Kidney (tissue), 14 donors: ENCODE data around the gene CTCFL. TPM values are rescaled to one million over a fixed set of nuclear protein-coding genes. Genes with fewer than 3 reads are reported as not detected.

ENCODE experiments used
- DNase-seq, 5 donors: peaks; one replicate each; pipeline ENCODE4 v3.0.0-alpha.2; 2013 to 2020
- FAIRE-seq: peaks from 2 replicates; lab custom pipeline; 2012; peaks lifted over from hg19 to GRCh38; lab: Jason Lieb, UNC
- H3K27ac ChIP-seq, 2 donors: one replicate each; pipeline ENCODE4 v1.7.0; 2013; ENCODE audit warnings: low read depth in 2 of 2, low read length in 2 of 2, inconsistent platforms in 1 of 2
- H3K27me3 ChIP-seq: one replicate; pipeline ENCODE4 v1.7.1; 2013; ENCODE audit warnings: low read length, inconsistent platforms; ENCODE audit not compliant: control insufficient read depth, insufficient read depth
- H3K36me3 ChIP-seq, 3 donors: one replicate each; pipeline versions ENCODE4 v1.7.0 to v1.7.1; 2013; ENCODE audit warnings: low read length in 3 of 3, control low read depth in 1 of 3, inconsistent platforms in 1 of 3; ENCODE audit not compliant: insufficient read depth in 3 of 3, control insufficient read depth in 2 of 3
- H3K4me1 ChIP-seq, 3 donors: one replicate each; pipeline versions ENCODE4 v1.7.0 to v1.7.1; 2013; ENCODE audit warnings: low read length in 3 of 3, inconsistent platforms in 1 of 3, low read depth in 1 of 3; ENCODE audit not compliant: control insufficient read depth in 2 of 3, insufficient read depth in 2 of 3
- H3K4me3 ChIP-seq, 3 donors: one replicate each; pipeline versions ENCODE4 v1.7.0 to v1.8.1; 2013; ENCODE audit warnings: low read length in 3 of 3, control low read depth in 1 of 3, inconsistent platforms in 1 of 3
- H3K9ac ChIP-seq, 3 donors: one replicate each; pipeline versions ENCODE4 v1.7.0 to v1.7.1; 2013; ENCODE audit warnings: low read length in 3 of 3, control low read depth in 1 of 3, inconsistent platforms in 1 of 3
- H3K9me3 ChIP-seq, 3 donors: one replicate each; pipeline versions ENCODE4 v1.7.0 to v1.7.1; 2013; ENCODE audit warnings: low read length in 3 of 3, control low read depth in 1 of 3, inconsistent platforms in 1 of 3; ENCODE audit not compliant: control insufficient read depth in 2 of 3, insufficient read depth in 1 of 3
- intact Hi-C: fragments of 100-400 bp; cut with DNase I; formaldehyde crosslinking; loops from one replicate; pipeline ENCODE4 v1.11.1; 2022
- polyA plus RNA-seq: library from polyadenylated mRNA; stranded (reverse); fragments of 350-450 nt; fragmentation: Illumina TruSeq; extraction: RNeasy Lipid Tissue Mini Kit (QIAGEN cat#74804); gene quantifications from one replicate; pipeline ENCODE4 v1.2.3, GENCODE V29; 2014; ENCODE audit warnings: low read depth, low replicate concordance; ENCODE audit not compliant: insufficient read depth
- total RNA-seq: library from RNA; stranded (reverse); fragmentation: NEBNext Ultra II Directional; extraction: Animal tissue kit (Norgen Biotek cat#: 25700); gene quantifications from one replicate; pipeline ENCODE4 v1.2.1, GENCODE V29; 2021
- TF ChIP-seq, protein P1 (sequence below): IDR thresholded peaks from 3 replicates; pipeline ENCODE4 v1.5.1; 2012; ENCODE audit warnings: mild to moderate bottlenecking, moderate library complexity, borderline replicate concordance; ENCODE audit not compliant: insufficient read depth; ENCODE audit errors: extremely low read depth
- donor health status: control.
- donor health status: control.
- donor health status: control.
- donor health status: control.
- donor health status: control.
- donor health status: DM: yes; HTN: yes; CAD: no.
- donor health status: Normal renal cell carcinoma (clear cell type).

CTCFL gene
- total and polyA plus RNA-seq, 2 donors from 2014 or later = not detected

DNA sequence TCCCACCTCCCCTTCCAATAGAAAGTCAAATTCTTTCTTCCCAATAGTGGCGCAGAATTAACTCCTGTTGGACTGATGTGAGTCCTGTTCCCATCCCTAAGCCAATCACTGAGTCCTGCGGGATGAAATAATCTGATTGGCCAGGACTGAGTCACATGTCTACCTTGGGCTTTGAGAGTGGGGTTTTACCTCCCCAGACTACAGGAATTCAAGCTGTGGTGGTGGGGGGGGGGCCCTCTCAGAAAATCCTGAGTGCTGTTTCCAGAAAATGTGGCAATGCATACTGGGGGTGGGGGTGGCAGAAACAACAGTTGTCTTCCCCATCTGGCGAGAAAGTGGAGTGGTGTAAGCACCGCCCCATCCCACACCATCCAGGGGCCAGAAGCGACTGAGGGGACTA, 65.7 kb downstream of the CTCFL start:
- Histone ChIP-seq H3K4me1 (no peaks in the 10 kb centered on the region), H3K27me3 (no peaks in the 10 kb centered on the region), H3K9me3 (no peaks in the 10 kb centered on the region), H3K4me3 (no peak overlapping the region), H3K27ac (no peak overlapping the region), H3K9ac (no peak overlapping the region), H3K36me3 (no peaks in the 10 kb centered on the region)
- DNase-seq (no peak), FAIRE-seq (no peak)
- TF ChIP-seq, protein P1, sequence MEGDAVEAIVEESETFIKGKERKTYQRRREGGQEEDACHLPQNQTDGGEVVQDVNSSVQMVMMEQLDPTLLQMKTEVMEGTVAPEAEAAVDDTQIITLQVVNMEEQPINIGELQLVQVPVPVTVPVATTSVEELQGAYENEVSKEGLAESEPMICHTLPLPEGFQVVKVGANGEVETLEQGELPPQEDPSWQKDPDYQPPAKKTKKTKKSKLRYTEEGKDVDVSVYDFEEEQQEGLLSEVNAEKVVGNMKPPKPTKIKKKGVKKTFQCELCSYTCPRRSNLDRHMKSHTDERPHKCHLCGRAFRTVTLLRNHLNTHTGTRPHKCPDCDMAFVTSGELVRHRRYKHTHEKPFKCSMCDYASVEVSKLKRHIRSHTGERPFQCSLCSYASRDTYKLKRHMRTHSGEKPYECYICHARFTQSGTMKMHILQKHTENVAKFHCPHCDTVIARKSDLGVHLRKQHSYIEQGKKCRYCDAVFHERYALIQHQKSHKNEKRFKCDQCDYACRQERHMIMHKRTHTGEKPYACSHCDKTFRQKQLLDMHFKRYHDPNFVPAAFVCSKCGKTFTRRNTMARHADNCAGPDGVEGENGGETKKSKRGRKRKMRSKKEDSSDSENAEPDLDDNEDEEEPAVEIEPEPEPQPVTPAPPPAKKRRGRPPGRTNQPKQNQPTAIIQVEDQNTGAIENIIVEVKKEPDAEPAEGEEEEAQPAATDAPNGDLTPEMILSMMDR = no peak
- intact Hi-C loops = no loop called here

DNA sequence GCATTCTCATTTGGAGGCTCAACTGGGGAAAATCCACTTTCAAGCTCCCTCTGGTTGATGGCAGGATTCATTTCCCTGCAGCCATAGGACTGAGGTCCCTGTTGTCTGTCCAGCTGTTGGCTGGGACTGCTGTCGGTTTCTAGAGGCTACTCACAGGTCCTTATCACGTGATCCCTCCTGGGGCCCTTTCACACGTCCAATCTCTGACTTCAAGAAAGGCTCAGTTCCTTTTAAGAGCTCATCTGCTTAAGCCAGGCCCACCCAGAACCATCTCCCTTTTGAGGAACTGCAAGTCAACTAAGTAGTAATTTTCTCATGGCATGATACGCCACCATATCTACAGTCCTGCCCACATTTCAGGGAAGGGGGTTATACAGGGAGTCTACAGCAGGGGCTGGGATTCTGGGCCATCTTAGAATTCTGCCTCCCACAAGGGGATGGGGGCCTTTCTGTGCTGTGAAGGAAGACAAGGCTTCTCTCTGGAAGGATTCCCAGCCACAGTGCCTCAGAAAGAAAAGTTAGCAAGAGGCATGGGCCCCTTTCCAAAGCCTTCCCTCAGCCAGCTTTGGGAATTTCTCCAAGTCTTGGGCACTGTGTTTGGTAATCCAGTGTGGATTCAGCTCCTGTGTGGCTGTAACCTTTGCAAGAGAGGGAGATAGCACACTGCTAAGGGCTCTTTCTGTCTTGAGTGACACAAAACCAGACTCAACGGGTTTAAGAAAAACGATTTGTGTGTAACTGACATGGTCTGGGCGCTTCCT, 66.4 kb downstream of the CTCFL start:
- DNase-seq = no peak
- FAIRE-seq = no peak
- no peak overlapping the region for H3K4me3 ChIP-seq
- H3K27ac ChIP-seq = no peak overlapping the region
- H3K4me1 ChIP-seq = no peaks in the 10 kb centered on the region
- no peaks in the 10 kb centered on the region for H3K9me3 ChIP-seq
- intact Hi-C loops = no loop called here
- H3K36me3 ChIP-seq = no peaks in the 10 kb centered on the region
- no peaks in the 10 kb centered on the region for H3K27me3 ChIP-seq
- H3K9ac ChIP-seq = no peak overlapping the region
- TF ChIP-seq, protein P1 = no peak

DNA sequence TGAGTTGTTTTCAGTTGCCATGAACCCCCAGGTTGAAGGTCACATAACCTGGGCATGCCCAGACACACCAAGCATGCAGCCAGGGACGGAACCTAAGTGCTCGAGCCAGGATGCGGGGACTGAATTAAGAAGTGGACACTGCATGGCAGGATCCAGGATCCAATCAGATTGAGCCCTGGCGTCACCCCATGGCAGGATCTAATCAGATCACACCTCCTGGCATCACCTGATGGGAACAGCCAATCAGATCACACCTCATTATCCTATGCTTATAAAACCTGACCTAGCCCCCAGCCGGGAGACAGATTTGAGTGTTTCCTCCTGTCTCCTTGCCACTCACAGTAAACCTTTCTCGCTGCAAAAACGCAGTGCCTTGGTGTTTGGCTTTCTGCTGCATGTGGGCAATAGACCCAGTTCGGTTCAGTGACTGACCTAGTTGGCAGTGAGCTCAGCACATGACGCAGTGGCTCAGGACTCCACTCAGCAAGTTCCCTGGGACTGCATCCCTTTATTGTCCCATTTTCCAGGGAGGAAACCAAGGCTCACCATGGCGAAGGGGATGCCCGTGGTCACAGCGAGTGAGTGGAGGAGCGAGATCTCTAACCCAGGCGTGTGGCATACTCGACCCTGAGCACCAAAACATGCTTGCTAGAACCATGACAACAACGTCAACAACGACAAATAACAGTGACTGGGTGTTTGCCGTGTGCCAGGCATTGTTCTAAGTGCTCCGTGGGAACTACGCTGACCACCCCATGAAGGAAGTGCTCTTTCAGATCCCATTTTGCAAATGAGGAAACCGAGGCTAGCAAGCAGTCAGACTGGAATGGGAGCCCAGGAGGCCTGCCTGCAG, 67.5 kb downstream of the CTCFL start:
- FAIRE-seq = no peak
- DNase-seq = no peak
- TF ChIP-seq, protein P1 = no peak
- H3K27me3 ChIP-seq = no peaks in the 10 kb centered on the region
- peak overlapping the region in 1 of 3 donors; percentile 21 for H3K4me3 ChIP-seq
- no peaks in the 10 kb centered on the region for H3K36me3 ChIP-seq
- no peak overlapping the region for H3K9ac ChIP-seq
- no peak overlapping the region for H3K27ac ChIP-seq
- H3K4me1 ChIP-seq = no peaks in the 10 kb centered on the region
- intact Hi-C loops = no loop called here
- H3K9me3 ChIP-seq = no peaks in the 10 kb centered on the region
